Activated naive CD4-positive, alpha-beta T cell treated with anti-CD3 and anti-CD28 coated beads, Interleukin-2, amount 50 U/mL, for 16 hours (primary cell): ENCODE data around the gene CA9.

Source experiments
- DNase-seq: peaks from one replicate; pipeline ENCODE4 v3.0.0-alpha.2; 2020

The CA9 gene

DNA sequence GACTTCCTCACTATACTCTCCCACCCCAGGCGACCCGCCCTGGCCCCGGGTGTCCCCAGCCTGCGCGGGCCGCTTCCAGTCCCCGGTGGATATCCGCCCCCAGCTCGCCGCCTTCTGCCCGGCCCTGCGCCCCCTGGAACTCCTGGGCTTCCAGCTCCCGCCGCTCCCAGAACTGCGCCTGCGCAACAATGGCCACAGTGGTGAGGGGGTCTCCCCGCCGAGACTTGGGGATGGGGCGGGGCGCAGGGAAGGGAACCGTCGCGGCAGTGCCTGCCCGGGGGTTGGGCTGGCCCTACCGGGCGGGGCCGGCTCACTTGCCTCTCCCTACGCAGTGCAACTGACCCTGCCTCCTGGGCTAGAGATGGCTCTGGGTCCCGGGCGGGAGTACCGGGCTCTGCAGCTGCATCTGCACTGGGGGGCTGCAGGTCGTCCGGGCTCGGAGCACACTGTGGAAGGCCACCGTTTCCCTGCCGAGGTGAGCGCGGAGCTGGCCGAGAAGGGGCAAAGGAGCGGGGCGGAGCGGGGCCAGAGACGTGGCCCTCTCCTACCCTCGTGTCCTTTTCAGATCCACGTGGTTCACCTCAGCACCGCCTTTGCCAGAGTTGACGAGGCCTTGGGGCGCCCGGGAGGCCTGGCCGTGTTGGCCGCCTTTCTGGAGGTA, 2.1 kb downstream of the CA9 start:
- peak; percentile 44 for DNase-seq

DNA sequence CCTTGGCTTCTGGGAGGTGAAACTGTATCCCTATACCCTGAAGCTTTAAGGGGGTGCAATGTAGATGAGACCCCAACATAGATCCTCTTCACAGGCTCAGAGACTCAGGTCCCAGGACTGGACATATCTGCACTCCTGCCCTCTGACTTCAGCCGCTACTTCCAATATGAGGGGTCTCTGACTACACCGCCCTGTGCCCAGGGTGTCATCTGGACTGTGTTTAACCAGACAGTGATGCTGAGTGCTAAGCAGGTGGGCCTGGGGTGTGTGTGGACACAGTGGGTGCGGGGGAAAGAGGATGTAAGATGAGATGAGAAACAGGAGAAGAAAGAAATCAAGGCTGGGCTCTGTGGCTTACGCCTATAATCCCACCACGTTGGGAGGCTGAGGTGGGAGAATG, 5.4 kb downstream of the CA9 start:
- no peak for DNase-seq

DNA sequence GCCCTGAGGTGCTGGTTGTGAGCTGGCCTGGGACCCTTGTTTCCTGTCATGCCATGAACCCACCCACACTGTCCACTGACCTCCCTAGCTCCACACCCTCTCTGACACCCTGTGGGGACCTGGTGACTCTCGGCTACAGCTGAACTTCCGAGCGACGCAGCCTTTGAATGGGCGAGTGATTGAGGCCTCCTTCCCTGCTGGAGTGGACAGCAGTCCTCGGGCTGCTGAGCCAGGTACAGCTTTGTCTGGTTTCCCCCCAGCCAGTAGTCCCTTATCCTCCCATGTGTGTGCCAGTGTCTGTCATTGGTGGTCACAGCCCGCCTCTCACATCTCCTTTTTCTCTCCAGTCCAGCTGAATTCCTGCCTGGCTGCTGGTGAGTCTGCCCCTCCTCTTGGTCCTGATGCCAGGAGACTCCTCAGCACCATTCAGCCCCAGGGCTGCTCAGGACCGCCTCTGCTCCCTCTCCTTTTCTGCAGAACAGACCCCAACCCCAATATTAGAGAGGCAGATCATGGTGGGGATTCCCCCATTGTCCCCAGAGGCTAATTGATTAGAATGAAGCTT, 6.1 kb downstream of the CA9 start:
- no peak for DNase-seq

DNA sequence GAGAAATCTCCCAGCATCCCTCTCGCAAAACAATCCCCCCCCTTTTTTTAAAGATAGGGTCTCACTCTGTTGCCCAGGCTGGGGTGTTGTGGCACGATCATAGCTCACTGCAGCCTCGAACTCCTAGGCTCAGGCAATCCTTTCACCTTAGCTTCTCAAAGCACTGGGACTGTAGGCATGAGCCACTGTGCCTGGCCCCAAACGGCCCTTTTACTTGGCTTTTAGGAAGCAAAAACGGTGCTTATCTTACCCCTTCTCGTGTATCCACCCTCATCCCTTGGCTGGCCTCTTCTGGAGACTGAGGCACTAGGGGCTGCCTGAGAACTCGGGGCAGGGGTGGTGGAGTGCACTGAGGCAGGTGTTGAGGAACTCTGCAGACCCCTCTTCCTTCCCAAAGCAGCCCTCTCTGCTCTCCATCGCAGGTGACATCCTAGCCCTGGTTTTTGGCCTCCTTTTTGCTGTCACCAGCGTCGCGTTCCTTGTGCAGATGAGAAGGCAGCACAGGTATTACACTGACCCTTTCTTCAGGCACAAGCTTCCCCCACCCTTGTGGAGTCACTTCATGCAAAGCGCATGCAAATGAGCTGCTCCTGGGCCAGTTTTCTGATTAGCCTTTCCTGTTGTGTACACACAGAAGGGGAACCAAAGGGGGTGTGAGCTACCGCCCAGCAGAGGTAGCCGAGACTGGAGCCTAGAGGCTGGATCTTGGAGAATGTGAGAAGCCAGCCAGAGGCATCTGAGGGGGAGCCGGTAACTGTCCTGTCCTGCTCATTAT, 6.8 kb downstream of the CA9 start:
- no peak for DNase-seq

DNA sequence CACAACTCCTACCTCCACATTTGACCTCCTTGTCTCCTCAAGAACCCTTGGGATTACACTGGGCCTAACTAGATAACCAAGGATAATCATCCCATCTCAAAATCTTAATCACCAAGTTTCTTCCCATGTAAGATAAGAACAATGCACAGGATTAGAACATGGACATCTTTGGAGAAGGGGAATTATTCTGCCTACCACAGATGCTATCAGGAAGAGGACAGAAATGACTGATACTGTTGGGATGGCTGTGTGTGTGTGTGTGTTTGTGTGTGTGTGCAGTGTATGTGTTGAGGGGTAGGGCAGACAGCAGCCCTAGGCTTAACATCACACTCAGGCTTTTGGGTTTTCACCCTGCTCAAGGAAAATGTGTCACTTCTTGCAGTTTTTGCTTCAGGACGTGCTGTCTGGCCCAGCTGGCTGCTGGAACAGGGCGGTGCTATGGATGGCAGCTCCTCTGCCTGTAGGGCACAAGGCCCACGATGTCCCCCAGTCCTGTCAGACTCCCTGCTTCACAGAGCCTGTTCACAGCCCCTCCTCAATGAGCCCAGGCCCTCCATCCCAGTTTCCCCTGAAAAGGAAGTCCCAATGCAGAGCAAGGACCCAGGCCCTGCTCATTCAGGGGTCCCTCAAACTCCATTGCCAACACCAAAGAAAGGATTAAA, 7.7 kb downstream of the CA9 start:
- DNase-seq, result no peak

DNA sequence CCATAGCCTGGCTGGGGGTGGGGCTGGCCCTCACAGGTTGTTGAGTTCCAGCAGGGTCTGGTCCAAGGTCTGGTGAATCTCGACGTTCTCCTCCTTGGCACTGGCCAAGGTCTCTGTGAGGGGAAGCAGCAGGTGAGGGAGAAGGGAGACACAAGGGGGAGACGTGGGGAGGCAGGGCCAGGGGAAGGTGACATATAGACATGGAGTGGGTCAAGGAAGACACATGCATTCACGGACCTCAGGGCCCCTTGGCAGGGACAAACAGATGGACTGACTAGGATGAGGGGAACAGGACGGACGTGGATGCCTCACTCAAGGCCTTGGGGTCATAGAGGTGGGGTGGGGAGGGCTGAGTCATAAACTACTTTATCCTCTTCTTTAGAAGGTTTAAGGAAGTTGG, 8.3 kb downstream of the CA9 start:
- DNase-seq, result no peak

DNA sequence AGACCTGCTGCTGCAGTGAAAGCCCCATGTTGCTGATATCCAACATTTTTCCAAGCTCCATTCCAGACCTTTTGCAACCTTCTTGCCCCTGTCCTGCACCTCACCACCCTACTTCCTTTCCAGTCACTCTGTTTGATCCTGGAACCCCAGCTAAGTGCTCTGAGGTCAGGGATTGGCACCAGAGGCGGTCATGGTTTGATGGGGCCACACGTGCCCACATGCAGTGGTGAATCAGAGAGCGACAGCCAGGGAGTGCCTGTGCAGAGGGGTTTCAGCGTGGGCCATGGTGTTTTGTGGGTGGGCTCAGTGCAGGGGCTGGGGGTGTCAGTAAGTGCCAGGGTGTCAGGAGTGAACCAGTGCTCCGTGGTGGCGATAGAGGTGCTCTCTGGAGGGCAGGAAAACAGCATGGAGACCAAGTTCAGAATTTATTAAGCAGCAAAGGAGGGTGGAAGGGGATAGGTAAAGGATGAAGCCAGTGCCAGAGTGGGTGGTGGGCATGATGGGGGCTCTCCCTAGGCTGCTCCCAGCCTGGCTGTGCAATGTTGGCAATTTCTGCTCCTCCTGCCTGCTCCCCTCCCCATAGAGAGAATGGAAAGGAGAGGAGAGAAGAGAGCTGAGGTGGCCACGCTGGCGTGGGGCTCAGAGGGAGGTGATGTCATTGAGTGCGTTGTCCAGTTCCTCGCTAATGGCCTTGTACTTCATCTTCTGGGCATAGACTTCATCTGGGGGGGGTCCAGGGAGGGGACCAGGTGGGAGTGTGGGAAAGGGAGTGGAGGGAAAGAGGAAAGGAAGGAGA, 9.0 kb downstream of the CA9 start:
- DNase-seq, result no peak

DNA sequence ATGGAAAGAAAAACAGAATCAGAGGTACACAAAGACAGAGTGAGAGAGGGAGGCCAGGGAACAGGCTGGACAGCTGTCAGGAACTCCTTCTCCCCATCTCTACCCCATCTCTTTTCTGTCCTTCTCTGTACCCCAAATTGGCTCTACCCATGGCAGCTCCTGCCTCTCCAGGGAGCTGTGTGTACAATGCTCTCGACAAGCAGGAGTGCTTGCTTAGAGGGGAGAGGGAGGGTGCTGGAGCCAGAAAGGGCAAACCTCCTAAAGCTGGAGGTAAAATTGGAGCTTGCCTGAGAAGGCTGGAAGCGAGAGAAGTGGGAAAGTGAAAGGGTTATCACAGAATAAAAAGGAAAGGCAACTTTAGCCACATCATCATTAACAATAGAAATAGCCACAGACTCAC, 9.6 kb downstream of the CA9 start:
- no peak for DNase-seq

DNA sequence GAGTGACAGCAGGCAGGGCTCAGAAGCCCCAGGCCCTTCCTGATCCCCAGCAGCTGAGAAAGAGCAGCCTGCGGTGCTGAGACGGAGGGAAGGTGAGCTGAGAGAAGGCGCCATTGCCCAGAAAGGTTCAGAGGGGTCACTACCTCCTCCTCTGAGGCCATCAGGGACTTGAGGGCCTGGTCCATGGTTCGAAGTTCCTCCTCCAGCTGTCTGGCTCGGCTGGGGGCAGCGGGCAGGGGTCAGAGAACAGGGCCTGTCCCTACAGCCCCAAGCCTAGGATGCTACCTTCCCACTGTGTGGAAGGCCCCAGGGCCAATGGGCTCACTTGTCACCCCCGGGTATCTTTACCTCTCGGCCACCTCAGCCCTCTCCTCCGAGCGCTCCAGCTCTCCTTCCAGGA, 11.2 kb downstream of the CA9 start:
- no peak for DNase-seq

DNA sequence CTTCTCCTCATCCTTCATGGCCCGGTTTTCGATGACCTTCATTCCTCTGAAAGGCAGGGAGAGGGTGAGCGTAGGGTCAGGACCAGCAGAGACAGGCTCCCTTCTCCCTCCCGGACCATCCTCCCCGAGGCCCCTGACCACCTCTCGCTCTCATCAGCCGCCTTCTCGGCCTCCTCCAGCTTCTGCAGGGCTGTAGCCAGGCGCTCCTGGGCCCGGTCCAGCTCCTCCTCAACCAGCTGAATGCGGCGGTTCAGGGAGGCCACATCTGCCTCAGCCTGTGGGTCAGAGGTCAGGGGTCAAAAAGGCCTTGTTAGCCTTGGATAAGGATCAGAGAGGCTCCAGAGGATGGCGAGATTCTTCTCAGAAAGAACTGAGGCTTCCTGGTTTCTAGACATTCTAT, 11.8 kb downstream of the CA9 start:
- DNase-seq, result no peak

DNA sequence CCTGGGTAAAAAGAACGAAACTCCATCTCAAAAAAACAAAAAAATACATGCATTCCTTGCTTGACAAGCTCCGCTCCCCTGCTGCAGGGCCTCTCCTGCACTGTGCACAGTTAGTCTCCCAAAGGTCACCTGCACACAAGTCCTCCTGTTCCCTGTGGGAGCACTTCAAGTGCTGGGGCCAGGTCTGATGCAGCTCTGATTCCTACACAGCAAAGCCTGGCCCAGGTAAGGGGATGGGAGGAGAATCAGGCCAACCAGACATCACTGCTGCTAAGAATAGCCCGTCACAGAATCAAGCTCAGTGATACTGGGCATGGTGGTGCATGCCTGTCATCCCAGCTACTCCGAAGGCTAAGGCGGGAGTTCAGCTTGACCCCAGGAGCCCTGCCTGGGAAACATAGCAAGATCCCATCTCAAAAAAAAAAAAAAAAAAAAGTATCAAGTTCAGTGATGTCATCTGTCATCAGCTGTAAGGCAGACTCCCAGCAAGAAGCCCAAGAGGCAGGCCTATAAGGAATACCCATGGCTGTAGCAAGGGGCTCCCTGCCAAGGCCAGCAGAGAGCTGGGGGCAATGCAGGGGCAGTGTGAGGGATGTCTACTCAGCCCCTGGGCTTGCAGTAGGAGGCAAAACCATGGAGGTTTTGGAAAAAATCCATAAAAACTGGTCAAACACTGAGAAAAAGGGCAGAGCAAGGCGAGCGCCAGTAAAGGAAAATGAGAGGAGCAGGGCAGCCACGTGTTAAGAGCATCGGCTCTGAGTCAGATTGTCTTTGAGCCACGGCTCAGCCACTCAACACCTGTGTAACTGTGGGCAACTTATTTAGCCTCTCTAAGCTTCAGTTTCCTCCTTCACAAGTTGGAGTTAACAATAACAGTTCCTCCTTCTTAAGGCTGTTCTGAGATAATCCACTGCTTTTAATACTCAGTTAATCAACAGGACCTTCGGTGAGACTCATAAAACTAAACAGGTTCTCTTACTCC, 12.8 kb downstream of the CA9 start:
- DNase-seq, result no peak

DNA sequence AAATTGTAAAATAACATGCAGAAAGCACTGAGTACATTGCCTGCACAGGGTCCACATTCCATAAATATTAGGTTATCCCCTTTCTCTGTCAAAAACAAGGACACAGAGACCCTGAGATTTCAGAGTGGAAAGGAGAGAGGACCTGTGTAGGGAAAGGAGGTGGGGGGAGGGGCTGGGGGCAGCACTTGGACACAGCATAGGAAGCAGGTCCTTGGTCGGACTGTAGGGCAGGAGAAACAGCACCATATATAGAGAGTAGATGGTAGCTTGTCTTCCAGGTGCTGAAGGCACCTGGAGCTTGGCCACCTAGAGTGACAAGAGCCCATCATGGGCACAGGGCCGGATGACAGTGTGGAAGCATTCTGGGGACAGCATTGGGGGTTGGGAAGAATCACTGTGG, 13.6 kb downstream of the CA9 start:
- DNase-seq, result no peak

DNA sequence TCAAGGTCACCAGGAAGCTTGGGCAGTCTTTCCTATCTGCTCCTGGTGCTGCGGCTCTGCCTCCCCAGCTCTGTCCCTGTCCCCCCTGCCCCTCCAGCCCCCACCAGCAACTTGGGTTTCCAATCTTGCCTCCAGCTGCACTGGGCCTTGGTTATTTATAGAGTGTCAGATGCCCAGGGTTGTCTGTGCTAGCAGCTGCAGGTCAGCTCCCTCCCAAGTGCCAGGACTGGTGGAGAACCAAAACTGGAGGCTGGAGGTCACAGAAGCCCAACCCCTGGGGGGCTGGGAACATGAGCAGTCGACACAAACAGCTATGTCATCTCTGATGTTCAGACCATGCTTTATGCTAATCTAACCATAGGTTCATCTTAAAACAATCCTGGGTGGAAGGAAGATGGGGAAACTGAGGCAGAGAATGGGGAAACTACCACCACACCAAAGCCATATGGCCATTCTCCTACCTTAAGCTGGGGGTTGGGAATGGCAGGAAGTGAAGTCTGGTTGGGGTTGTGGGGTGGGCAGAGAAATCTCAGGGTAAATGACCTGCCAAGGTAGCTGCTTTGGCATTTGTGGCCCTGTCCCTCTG, 14.3 kb downstream of the CA9 start:
- DNase-seq, result no peak

DNA sequence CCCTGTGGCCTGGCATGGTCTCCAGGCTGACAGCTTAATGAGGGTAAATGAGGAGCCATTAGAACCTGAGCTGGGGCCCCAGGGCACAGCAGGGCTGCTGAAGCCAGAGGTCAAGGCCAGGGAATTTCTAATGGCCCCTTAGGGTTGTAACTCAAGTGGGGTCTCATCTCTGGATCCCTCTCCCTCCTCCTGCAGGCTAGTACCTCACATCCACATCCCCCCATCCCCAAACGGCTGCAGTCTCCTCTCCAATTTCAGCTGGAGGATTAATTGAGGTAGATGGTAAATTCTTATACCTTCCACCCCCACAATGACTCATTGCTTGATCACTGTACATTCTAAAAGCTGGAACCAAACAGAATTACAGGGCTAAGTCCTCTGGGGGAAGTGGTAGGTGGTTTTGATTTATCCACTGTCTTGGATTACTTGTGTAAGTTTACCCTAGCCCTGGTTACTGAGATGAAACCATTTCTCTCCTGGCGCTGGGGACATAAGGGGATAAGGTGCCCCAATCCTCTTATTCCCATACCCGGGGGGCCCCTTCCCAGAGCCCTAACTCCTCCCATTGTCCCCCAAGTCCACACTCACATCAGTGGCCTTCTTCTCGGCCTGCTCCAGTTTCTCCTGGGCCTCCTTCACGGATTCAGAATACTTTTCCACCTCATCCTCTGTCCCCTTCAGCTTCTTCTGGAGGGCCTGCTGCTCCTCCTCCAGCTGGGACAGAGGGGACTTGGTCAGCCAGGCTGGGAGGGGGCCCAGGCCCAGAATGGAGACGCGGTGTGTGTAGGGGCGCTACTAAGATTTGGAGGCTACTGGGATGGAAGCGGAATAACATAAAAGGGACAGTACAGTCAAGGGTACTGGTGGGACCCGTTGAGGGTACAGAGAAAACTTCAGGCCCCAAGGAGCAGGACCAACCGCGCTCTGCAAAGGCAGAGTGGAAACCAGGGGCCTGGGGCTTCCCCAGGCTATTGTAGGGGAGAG, 15.1 kb downstream of the CA9 start:
- DNase-seq, result no peak

DNA sequence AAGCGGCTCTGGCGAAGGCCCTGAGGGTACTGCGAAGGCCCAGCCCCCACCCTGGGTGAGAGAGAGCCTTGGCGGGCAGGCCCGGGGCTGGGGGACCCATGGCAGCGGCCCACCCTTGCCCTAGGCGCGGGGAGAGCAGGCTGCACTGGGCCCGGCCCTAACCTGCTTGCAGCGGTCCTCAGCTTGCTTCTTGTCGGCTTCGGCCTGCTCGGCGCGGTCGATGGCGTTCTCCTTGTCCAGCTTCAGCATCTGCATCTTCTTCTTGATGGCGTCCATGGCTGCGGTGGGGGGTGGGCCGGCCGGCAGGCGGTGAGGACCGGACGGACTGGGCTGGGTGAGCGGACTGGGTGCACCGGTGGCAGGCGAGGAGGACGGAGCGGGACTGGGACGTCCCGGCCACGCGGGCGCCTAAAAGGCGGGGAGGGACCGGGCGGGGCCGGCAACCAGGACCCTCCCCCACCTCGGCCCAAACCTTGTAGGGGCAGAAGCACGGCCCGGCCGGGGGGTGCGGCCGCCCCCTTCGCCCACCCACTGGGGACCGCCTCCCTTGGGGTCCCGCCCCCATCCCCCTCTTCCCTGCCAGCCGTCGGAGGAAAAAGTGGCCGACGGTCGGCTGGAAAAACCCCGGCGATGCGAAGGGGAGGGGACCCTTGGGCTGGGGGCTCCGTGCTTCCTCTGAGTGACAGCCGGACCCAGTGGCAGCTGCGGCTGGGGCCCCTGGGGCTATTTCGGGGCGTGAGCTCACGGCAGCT, 16.0 kb downstream of the CA9 start, which contains the start of gene TPM2:
TSS of gene TPM2 (minus strand) at position 384 of the 752 bp plus-strand sequence. CDS start at position 276, 108 bp downstream.
- DNase-seq, result no peak

DNA sequence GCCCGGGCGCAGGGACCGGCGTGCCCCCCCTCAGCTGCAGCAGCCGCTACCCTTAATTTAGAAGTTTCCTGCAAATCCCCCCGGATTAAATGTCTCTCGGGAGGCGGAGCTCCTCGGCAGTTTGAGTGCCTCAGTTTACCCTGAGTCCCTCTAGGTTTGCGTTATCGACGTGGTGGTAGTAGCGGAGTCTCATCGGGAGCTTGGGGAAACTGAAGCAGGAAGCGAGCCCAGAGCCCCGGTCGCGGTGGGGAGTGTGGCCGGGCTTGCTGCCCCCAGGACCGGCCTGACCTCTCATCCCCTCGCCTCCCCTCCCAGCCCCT, 16.5 kb downstream of the CA9 start:
- DNase-seq, result no peak

DNA sequence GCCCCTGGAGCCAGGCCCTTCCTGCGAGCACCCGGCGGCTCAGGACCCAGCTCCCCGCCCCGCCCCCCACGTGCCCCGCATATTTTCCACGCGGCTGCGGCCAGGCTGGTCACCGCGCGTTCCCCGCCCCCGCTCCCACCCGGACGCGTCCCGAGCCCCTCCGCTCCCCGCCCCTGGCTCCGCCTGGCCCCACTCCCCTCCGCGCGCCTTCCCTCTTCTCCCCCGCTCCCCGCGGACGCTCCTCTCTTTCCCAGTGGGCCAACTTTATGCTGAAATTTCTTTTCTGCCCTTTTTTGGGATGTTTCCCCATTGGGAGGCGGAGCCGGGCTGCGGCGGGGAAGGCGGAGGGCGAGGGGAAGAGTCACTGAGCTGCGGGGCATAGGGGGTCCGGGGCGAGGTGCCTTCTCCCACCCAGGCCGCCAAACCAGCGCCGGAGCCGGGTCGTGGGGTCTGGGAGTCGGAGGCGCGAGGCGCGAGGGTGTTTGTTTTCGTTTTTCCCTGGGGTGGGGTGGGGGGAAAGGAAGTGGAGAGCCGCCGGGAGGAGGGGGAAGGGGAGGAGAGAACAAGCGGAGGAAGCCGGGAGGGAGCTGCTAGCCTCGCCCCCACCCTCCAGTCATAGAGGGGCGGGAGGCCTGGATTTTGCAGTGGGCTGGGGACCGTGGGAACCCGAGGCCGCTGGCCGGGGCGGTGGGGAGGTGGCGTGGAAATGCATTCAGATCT, 17.0 kb downstream of the CA9 start:
- peak; percentile 35 for DNase-seq

DNA sequence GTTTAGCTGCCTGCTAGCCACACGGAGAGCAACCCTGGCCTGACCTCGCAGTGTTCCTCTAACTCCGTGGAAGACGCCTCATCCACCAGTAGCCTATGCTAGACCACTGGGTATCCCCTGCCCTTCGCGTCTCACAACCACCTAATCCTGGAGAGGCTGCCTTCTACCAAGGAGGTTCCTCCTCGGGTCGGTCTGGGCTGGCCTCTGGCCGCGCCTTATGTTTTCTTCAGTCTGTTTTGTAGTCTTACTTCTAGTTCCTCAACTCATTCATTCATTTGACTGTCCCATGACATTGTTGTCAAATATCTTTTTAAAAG, 17.6 kb downstream of the CA9 start:
- DNase-seq, result no peak

DNA sequence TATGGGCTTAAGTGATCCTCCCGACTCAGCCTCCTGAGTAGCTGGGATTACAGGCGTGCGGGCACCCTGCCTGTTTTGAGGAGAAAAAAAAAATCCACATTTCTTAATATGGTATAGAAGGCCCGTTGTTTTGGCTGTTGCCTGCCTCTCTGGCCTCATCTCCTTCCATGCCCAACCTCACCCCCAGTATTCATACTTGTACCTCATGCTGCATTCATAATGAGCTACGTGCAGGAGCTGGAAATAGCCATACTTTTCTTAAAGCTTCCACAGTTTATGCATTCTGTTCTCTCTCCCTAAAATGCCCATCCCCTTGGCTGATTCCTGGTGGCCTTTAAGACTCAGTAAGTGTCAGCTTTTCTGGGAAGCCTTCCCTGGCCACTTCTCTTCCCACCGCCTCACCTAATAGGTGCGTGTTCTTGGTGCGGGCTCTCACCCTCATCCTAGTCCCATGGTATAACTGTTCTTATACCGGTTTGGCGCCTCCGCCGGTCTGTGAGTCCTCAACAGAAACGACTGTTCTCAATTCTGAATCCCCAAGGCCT, 18.1 kb downstream of the CA9 start:
- DNase-seq, result no peak
